HG02798 (cell line): ENCODE results near the gene PLOD3.
A peak's percentile ranks its signal among the peaks of the same experiment; 100 is the strongest.

Experiments
- ATAC-seq: cut with Tn5 transposase; IDR thresholded peaks from one replicate; pipeline ENCODE4 v1.9.1; 2021; ENCODE audit warnings: mild to moderate bottlenecking; ENCODE audit not compliant: unreplicated experiment, poor library complexity

PLOD3 gene

GRCh38 chr7:101239191-101239950 lies 22.0 kb upstream of the PLOD3 start:
- no peak for ATAC-seq

- no peak for ATAC-seq
Observed at GRCh38 chr7:101238226-101239182, 21.1 kb upstream of the PLOD3 start.

GRCh38 chr7:101237206-101238067 lies 20.1 kb upstream of the PLOD3 start, which contains the start of gene CLDN15:
Gene CLDN15 (minus strand): TSS chr7:101237802. CDS start chr7:101237581, 221 bp downstream.
- no peak for ATAC-seq

- ATAC-seq, result no peak
Observed at GRCh38 chr7:101236292-101236835, 19.0 kb upstream of the PLOD3 start.

- no peak for ATAC-seq
Observed at GRCh38 chr7:101235522-101235921, 18.1 kb upstream of the PLOD3 start.

GRCh38 chr7:101235050-101235449 lies 17.7 kb upstream of the PLOD3 start:
- no peak for ATAC-seq

GRCh38 chr7:101234636-101235035 lies 17.3 kb upstream of the PLOD3 start:
- ATAC-seq, result no peak

- ATAC-seq, result no peak
Observed at GRCh38 chr7:101233907-101234547, 16.6 kb upstream of the PLOD3 start.

GRCh38 chr7:101232141-101232850 lies 14.9 kb upstream of the PLOD3 start:
- no peak for ATAC-seq

- no peak for ATAC-seq
Observed at GRCh38 chr7:101231644-101232043, 14.3 kb upstream of the PLOD3 start.

GRCh38 chr7:101226721-101227120 lies 9.3 kb upstream of the PLOD3 start:
- no peak for ATAC-seq

GRCh38 chr7:101225650-101226049 lies 8.3 kb upstream of the PLOD3 start:
- ATAC-seq, result no peak

GRCh38 chr7:101223528-101223927 lies 6.1 kb upstream of the PLOD3 start:
- no peak for ATAC-seq

- no peak for ATAC-seq
Observed at GRCh38 chr7:101222275-101222830, 5.0 kb upstream of the PLOD3 start.

- ATAC-seq, result no peak
Observed at GRCh38 chr7:101220295-101220694, 2.9 kb upstream of the PLOD3 start.

- no peak for ATAC-seq
Observed at GRCh38 chr7:101218236-101219125, 1.1 kb upstream of the PLOD3 start.

GRCh38 chr7:101216860-101217387 lies 457 bp downstream of the PLOD3 start:
- peak; percentile 17 for ATAC-seq
